HepG2 (cell line): ENCODE data around the gene COL5A2. TPM values are rescaled to one million over a fixed set of nuclear protein-coding genes. Genes with fewer than 3 reads are reported as not detected.

ENCODE experiments used
- ATAC-seq: fragments of 200-7000 bp; cut with Tn5 transposase; 3 replicates; pipeline ENCODE4 v1.9.1; 2020; ENCODE audit warnings: mild to moderate bottlenecking, moderate library complexity
- BruUV-seq: library from RNA; stranded (reverse); fragments of 400-500 nt; replicated peaks from 2 replicates; lab custom pipeline; 2021; lab: Mats Ljungman, UMichigan
- CTCF ChIA-PET: fragments of 300-600 bp; formaldehyde crosslinking; extraction: SDS; loops from one replicate; lab custom pipeline; 2021; ENCODE audit warnings: low total read pairs, inconsistent platforms, low intra/inter-chr PET ratio; lab: Yijun Ruan, JAX
- POLR2A ChIA-PET: fragments of 350-600 bp; sonication (Branson Sonifier 250); formaldehyde crosslinking; loops from one replicate; lab custom pipeline; 2020; ENCODE audit warnings: antibody characterized with exemption, inconsistent platforms; lab: Yijun Ruan, JAX
- DNase-seq: peaks from one replicate; pipeline ENCODE4 v3.0.0-alpha.2; 2015; ENCODE audit warnings: low spot score
- FAIRE-seq: peaks from 3 replicates; lab custom pipeline; 2011; peaks lifted over from hg19 to GRCh38; lab: Jason Lieb, UNC
- H2AFZ ChIP-seq: one replicate; pipeline ENCODE4 v1.6.1; 2011; ENCODE audit warnings: low read length, inconsistent platforms
- H3K27ac ChIP-seq: fragments of 300-600 bp; 3 replicates; pipeline ENCODE4 v1.8.0; 2011; ENCODE audit warnings: mixed run types, mild to moderate bottlenecking, mixed read lengths, low read length, inconsistent platforms; ENCODE audit not compliant: insufficient read depth; ENCODE audit errors: extremely low read length
- H3K27me3 ChIP-seq, 2 experiments: fragments of 200-600 bp in 1 of 2; 2 replicates in 1 of 2; 3 replicates in 1 of 2; pipeline versions ENCODE4 v1.6.0 to v1.8.0; 2011; ENCODE audit warnings: low read length in 2 of 2, mild to moderate bottlenecking in 2 of 2, moderate library complexity in 2 of 2, inconsistent platforms in 1 of 2; ENCODE audit not compliant: insufficient read depth in 2 of 2, control insufficient read depth in 1 of 2
- H3K36me3 ChIP-seq, 2 experiments: fragments of 200-600 bp in 1 of 2; replicated peaks in 1 of 2; 2 replicates in 1 of 2; 3 replicates in 1 of 2; pipeline versions ENCODE4 v1.5.1 to v1.8.0; 2011; ENCODE audit warnings: low read length in 2 of 2, inconsistent platforms in 1 of 2; ENCODE audit not compliant: insufficient read depth in 2 of 2, control insufficient read depth in 1 of 2
- H3K4me1 ChIP-seq: 2 replicates; pipeline ENCODE4 v1.5.1; 2012; ENCODE audit warnings: low read length, inconsistent platforms; ENCODE audit not compliant: insufficient read depth
- H3K4me2 ChIP-seq: 2 replicates; pipeline ENCODE4 v1.6.0; 2011; ENCODE audit warnings: low read depth, low read length, inconsistent platforms
- H3K4me3 ChIP-seq, 3 experiments: fragments of 200-600 bp in 1 of 3; sonication (generic), shearing (Covaris generic) in 1 of 3; replicated peaks in 1 of 3; 2 replicates each; pipeline ENCODE4 v1.5.1; 2011 to 2016; ENCODE audit warnings: low read length in 3 of 3, inconsistent platforms in 2 of 3, low read depth in 2 of 3, mild to moderate bottlenecking in 2 of 3, control low read depth in 1 of 3, mixed read lengths in 1 of 3; ENCODE audit not compliant: insufficient read depth in 1 of 3
- H3K79me2 ChIP-seq: one replicate; pipeline ENCODE4 v1.6.1; 2011; ENCODE audit warnings: low read length, inconsistent platforms; ENCODE audit not compliant: insufficient read depth
- H3K9ac ChIP-seq: 2 replicates; pipeline ENCODE4 v1.6.0; 2011; ENCODE audit warnings: mild to moderate bottlenecking, low read depth, low read length, inconsistent platforms; ENCODE audit not compliant: insufficient read depth
- H3K9me3 ChIP-seq: 2 replicates; pipeline ENCODE4 v1.5.1; 2012; ENCODE audit warnings: mild to moderate bottlenecking, low read length
- H4K20me1 ChIP-seq: 2 replicates; pipeline ENCODE4 v1.6.0; 2011; ENCODE audit warnings: inconsistent platforms, mild to moderate bottlenecking, low read length, moderate library complexity; ENCODE audit not compliant: insufficient read depth
- ISX ChIP-seq: sonication (generic); formaldehyde crosslinking; conservative IDR thresholded peaks from 2 replicates; pipeline ENCODE4 v1.5.0; 2020; ENCODE audit warnings: missing genetic modification reagents
- TEAD3 ChIP-seq: optimal IDR thresholded peaks from 2 replicates; pipeline ENCODE3; 2016; ENCODE audit warnings: borderline replicate concordance
- ZNF121 ChIP-seq: sonication (generic); formaldehyde crosslinking; IDR thresholded peaks from 2 replicates; pipeline ENCODE4 v1.5.0; 2020; ENCODE audit warnings: mild to moderate bottlenecking, missing genetic modification reagents
- ZNF430 ChIP-seq: sonication (generic); formaldehyde crosslinking; IDR thresholded peaks from 2 replicates; pipeline ENCODE4 v1.9.0; 2021; ENCODE audit warnings: mild to moderate bottlenecking, missing genetic modification reagents
- ZNF724P ChIP-seq: sonication (generic); formaldehyde crosslinking; IDR thresholded peaks from 2 replicates; pipeline ENCODE4 v1.8.0; 2022; ENCODE audit warnings: missing genetic modification reagents, borderline replicate concordance
- ZNF770 ChIP-seq: sonication (generic); formaldehyde crosslinking; IDR thresholded peaks from 2 replicates; pipeline ENCODE4 v1.5.0; 2020; ENCODE audit warnings: mild to moderate bottlenecking, missing genetic modification reagents
- WGBS: methylation state at CpG from one replicate; pipeline ENCODE4 v1.1.6; 2017; ENCODE audit warnings: low lambda C conversion rate; 5-methylcytosine and 5-hydroxymethylcytosine counted together
- in situ Hi-C: cut with HindIII; loops from 2 replicates; pipeline ENCODE4 v1.10.0; 2017; ENCODE audit warnings: low pct_unique_long_range_greater_than_20kb; ENCODE audit not compliant: extremely low pct_ligation_motif_present
- intact Hi-C: fragments of 100-400 bp; cut with micrococcal nuclease; formaldehyde crosslinking; loops from one replicate; pipeline ENCODE4 v1.10.0; 2022; ENCODE audit not compliant: unreplicated experiment
- polyA plus RNA-seq, 8 experiments: library from polyadenylated mRNA; depleted of rRNA in 3 of 8; stranded (reverse) in 7 of 8; unstranded in 1 of 8; fragments of >200 nt; fragmentation: Illumina TruSeq in 4 of 8; extraction: Trizol in 4 of 8; gene quantifications; 2 replicates each; pipeline versions ENCODE4 v1.2.1 to v1.2.3, GENCODE V29; 2011 to 2016; ENCODE audit warnings: low read depth in 4 of 8, missing spikeins in 1 of 8, mixed read lengths in 1 of 8; ENCODE audit not compliant: insufficient read depth in 1 of 8
- total RNA-seq, 5 experiments: library from RNA; depleted of rRNA; stranded (reverse); fragments of >200 nt; fragmentation: Illumina TruSeq; extraction: Trizol; gene quantifications; 2 replicates each; pipeline ENCODE4 v1.2.3, GENCODE V29; 2016; ENCODE audit warnings: low read depth in 1 of 5
- TF ChIP-seq, protein P1 (sequence below): IDR thresholded peaks from 2 replicates; pipeline ENCODE4 v1.6.1; 2012; ENCODE audit warnings: low read depth, low read length, improper control_type of control experiment

COL5A2 gene
- total and polyA plus RNA-seq, 2 of the 13 experiments (the other 11 are each of a cell fraction or from before 2014, with no cell fraction given) = 0.83 to 1.5 TPM

DNA sequence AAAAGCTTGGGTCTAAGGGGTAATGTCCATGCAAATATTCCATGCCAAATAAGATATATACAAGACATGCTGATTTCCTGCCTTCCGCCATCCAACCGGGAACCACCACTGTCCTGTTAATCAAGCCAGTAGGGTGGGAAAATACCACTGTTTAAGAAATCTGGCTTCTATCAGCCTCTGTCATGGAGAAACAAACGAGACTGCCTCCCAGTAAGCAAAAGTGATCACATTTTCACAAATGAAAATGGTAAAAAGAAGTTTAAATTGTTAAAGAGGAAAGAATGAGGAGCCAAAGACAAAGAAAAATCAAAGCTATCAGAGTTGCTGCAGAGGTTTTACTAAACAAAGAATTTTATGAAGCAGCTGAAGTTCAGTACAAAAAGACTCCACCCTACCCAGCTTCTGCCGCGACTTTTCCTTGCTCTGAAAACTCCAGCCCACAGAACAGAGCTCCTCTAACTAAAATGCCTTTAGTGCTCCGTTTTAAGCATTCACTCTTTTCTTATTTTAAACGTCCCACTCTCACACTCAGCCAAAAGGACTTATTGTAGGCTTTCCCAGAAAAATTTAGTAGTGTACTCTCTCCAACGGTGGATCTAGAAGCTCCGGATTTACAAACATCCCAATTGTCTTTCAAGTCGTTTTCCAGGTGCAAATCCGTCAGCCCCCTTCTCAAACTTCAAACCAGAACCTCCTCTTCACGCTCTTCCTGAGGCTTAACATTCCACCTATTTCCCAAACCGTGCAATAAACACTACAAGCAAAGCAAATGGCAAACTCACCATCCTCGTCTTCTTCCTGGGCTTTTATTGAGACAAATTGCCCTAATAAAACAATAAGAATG lies 613 bp downstream of the COL5A2 start:
- H3K27me3 ChIP-seq = no peaks in the 10 kb centered on the region
- ChIA-PET POLR2A (no interaction called here), CTCF (no interaction called here)
- no peak for FAIRE-seq
- no peak overlapping the region for H3K27ac ChIP-seq
- TF ChIP-seq ZNF430 (no peak), TEAD3 (CRISPR knock-in tag) (no peak), ISX (CRISPR knock-in tag) (no peak), ZNF770 (CRISPR knock-in tag) (no peak), ZNF121 (CRISPR knock-in tag) (no peak), ZNF724P (CRISPR knock-in tag) (no peak)
- TF ChIP-seq, protein P1, sequence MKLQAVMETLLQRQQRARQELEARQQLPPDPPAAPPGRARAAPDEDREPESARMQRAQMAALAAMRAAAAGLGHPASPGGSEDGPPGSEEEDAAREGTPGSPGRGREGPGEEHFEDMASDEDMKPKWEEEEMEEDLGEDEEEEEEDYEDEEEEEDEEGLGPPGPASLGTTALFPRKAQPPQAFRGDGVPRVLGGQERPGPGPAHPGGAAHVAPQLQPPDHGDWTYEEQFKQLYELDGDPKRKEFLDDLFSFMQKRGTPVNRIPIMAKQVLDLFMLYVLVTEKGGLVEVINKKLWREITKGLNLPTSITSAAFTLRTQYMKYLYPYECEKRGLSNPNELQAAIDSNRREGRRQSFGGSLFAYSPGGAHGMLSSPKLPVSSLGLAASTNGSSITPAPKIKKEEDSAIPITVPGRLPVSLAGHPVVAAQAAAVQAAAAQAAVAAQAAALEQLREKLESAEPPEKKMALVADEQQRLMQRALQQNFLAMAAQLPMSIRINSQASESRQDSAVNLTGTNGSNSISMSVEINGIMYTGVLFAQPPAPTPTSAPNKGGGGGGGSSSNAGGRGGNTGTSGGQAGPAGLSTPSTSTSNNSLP = no peak
- no peak overlapping the region for H3K4me3 ChIP-seq
- DNase-seq = no peak
- no TSS peak for BruUV-seq
- H2AFZ ChIP-seq = no peak overlapping the region
- no peak overlapping the region for H3K9ac ChIP-seq
- no peak overlapping the region for H3K4me2 ChIP-seq
- H3K4me1 ChIP-seq = peaks cover 12% of the 10 kb centered on the region
- no peaks in the 10 kb centered on the region for H3K79me2 ChIP-seq
- intact Hi-C loops (no loop called here), in situ Hi-C loops (no loop called here)
- H4K20me1 ChIP-seq = no peaks in the 10 kb centered on the region
- WGBS = 6% methylated on average over 14 of the region's 14 CpGs
- no peaks in the 10 kb centered on the region for H3K9me3 ChIP-seq
- no peak for ATAC-seq
- no peaks in the 10 kb centered on the region for H3K36me3 ChIP-seq
